ENCODE measurements around the gene TAF3.
A peak's percentile ranks its signal among the peaks of the same experiment; 100 is the strongest.

The TAF3 gene

DNA sequence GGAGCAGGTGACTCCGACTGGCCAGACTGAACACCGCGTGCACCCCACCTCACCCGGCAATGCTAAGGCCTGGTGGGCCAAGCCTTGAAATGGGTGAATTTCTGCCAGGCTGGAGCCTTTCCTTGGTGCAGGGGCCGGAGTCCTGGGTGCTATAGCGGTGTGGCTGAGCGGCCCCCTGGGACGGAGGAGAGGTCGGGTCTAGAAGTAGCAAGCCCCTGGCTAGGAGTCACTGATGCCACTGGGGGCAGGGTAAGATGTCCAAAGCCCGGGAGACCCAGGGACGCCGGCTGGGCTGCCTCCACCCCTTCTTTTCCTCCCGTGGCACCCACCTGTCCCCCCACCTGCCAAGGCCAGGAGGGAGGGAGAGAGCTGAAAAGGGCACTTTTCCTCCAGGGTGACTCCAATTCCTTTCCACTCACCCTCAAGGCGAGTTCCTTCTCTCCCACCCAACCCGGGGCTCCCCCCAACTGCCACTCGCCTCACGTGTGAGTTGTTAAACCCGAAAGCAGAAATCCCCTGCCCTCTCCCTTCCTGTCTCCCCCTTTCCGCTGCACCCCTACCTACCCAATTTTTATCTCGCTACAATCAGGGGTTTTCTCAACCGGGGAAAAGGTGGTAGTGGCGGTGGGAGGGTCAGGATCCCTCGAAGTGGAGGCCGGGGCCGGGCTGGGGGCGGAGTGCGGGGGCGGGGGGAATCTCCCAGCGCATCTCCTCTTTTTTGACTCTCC, 230.1 kb downstream of the TAF3 start:
- ATAC-seq, result no peak

DNA sequence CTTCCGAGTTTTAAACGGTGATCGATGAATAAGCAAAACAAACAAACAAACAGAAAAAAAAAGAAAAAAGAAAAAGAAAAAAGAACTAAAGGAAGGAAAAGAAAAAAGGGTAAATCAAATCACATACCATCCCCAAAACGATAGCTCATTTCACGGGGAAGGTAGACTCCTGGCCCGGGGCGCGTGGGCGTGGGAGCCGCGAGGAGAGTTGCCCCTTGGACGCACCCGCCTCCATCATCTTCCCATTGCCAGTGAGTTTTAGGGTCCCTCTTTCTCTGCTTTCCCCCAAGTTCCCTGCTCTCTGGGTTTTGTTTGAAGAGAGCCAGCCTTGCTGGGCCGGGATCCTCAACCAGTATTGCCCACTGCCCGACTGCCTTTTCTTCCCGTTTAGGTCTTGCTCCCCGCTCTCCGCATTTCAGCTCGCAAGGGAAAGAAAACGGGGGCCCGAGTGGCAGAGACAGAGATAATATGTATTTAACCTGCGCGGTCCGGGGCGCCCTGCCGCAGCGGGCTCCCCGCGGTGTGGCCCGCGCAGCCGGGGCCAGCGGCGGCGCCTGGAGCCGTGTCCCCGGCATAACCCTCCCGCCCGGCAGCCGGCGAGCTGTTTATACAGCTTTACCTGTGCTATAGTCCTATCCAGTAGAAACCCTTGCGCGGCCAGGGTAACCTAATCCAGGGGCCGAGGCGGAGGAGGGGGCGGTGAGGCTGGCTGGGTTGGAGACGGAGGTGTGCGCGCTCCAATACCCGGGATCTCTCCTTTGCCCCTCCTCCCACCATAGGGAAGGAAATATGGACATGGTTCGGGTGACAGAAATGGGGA, 230.9 kb downstream of the TAF3 start:
- no peak for ATAC-seq

- ATAC-seq, result no peak
Observed at GRCh38 chr10:8049865-8050555, 231.7 kb downstream of the TAF3 start.

DNA sequence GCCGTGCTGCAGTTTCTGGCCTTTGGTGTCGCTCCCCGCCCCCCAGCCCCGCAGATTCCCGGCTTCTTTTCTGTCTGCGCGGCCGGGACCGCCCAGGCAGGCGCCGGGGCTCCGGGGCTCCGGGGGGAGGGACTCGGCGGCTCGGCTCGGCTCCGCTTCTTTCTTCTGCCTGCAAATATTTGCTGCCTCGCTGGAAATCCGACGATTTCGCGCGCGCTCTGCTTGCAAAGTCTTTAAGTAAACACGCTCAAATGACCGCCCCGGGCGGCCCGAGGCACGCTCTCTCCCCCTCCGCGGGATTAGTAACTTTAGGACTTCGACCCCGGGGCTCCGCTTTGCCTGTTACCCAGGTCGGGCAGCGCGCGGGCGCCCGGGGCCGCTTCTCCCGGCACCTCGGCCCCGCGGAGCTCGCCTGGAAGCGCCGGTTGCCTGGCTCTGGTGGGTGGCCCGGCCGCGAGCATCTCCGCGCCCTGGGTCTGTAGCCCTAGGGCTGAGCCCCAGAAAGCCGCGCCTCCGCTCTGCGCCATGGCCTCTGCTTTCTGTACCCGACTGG, 232.3 kb downstream of the TAF3 start:
- no peak for ATAC-seq

- ATAC-seq, result no peak
Observed at GRCh38 chr10:8051109-8051821, 233.0 kb downstream of the TAF3 start.

DNA sequence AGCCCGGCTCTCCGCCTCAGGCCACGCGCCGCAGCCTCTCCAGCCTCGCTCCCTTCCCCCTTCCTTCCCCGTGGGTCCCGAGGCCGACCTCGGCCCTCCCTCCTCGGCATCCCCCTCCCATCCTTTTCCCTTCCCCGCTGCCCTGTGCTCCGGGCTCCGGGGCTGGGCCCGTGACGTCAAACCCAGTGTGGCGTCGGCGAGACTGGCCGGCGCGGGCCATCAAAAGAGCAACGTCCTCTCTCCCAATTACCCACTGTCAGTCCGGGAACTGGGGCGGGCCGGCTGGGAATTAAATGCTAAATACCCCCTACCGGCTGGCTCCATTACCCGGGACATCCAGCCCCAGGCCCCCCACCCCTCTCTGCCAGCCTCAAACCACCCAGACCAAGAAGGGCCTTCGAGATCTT, 233.5 kb downstream of the TAF3 start:
- no peak for ATAC-seq

DNA sequence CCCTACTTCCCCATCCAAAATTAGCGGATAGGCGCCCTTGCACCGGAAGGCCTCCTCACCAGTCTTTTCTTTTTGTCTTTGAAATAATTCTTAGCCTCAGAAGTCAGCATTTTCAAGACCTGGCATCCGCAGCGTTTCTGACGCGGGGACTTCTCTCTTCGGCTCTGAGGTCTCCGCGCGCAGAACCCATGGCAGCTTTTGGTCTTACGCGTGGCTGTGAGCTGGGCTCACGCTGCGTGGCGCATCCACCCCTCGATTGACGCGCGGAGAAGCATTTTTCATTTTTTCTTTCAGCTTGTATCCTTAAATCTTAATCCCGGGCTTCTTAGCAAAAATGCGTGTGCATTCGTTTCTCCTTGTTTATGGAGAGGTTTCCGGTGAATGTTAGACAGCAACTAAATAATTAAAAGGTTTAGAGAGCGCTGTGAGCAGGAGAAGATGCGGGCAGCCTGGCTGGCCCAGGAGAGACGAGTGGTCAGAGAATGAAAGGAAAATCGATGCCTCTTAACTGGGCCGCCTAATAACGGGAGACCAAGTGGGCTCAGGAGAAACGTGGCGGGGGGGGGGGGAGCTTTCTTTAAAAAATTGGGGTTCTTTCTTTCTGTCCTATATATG, 234.1 kb downstream of the TAF3 start:
- ATAC-seq, result no peak

GRCh38 chr10:8052956-8053445, 234.7 kb downstream of the TAF3 start:
- ATAC-seq, result no peak

DNA sequence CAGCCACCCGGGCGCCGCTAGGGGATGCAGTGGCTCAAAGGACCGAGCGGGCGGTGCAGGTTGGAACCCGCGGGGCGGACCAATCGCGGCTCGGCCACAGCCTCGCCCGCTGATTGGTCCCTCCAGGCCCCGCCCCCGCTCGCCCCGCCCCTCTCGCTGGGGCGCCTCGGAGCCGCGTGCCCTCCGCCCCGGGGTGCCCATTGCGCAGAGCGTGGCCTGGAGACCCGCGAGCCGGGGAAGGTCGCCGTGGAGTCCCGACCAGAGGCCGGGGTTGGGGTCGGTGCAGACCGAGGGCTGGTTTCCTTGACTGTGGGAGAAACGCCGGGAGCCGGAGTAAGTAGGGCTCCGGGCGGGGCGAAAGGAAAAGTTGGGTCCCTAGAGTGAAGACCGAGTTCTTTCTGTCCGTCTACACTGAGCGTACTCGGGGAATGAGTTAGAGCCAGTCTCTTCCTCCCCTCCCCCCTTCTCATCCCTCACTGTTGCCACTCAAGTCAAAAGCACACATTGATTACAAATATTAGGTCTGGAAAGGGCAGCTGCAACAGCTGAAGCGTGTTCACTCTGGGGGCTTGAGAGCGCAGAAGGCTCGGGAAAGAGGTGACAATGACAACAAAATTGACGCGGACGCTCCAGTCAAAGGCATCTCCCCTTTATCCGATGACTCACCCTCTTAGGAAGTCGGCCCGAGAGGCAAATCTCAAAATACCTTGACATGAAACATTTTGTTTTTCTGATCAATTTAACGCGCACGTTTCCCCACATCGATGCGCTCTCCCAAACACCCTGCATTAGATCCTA, 235.3 kb downstream of the TAF3 start:
- ATAC-seq, result peak; percentile 65

DNA sequence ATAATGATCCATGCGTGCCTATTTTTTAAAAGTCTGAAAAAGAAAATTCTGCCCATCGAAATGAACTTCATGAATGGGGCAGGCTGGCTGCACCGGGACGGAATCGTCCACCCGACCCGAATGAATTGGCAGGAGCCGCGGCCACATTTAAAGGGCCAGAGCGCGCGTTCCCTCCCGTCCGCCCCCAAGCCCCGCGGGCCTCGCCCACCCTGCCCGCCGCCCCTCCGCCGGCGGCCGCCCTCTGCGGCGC, 235.9 kb downstream of the TAF3 start:
- peak; percentile 0 to 1 for ATAC-seq

DNA sequence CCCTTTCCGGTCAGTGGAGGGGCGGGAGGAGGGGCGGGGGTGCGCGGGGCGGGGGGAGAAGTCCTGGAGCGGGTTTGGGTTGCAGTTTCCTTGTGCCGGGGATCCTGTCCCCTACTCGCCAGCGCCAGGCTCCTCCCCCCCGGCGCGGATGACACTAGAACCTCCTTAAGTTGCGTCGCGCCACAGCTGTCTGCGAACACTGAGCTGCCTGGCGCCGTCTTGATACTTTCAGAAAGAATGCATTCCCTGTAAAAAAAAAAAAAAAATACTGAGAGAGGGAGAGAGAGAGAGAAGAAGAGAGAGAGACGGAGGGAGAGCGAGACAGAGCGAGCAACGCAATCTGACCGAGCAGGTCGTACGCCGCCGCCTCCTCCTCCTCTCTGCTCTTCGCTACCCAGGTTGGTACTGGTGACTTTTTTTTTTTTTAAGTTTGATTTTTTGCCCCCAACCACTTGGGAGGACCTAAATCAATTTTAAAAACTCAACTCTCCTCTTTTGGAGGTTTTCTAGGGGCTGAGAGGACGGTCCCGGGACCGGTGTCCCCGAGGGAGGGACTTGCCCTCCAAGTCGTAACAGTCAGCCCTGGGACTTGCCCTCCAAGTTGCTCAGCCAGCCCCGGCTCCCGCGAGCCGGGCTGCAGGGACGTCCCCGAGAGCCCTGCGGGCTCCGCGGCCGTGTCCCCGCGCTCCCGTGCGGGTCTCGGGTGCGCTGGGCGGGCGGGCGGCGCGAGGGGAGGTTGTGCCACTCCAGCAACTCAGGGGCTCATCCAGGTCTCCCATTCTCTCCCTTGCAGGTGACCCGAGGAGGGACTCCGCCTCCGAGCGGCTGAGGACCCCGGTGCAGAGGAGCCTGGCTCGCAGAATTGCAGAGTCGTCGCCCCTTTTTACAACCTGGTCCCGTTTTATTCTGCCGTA, 236.4 kb downstream of the TAF3 start, which contains the start of gene GATA3:
Gene GATA3, plus strand, starts transcription at position 195 of the 914 bp plus-strand sequence. CDS start 968 bp downstream, outside the sequence.
- ATAC-seq, result peak; percentile 50 to 52

DNA sequence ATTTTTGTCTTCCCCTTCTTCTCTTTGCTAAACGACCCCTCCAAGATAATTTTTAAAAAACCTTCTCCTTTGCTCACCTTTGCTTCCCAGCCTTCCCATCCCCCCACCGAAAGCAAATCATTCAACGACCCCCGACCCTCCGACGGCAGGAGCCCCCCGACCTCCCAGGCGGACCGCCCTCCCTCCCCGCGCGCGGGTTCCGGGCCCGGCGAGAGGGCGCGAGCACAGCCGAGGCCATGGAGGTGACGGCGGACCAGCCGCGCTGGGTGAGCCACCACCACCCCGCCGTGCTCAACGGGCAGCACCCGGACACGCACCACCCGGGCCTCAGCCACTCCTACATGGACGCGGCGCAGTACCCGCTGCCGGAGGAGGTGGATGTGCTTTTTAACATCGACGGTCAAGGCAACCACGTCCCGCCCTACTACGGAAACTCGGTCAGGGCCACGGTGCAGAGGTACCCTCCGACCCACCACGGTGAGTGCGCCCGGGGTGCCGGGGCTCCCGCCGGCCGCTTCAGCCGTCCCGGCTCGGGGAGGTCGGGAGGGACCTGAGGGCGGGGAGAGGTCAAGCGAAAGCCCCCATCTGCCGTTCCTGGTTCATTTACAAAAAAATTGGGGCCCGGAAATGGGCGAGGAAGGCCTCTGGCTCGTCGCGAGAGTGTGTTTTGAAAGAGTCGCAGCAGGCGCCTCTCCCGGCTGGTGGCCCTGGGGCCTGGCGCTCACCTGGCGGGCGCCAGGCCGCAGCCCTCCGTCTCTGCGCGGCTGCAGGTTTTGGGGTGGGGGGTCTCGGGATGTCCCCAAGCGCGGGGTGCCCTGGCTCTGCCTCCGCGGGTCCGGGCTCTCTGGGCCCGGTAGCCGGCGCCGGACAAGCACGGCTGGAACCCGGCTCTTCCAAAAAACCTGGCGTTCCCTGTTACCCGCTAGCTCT, 237.4 kb downstream of the TAF3 start:
- no peak for ATAC-seq

DNA sequence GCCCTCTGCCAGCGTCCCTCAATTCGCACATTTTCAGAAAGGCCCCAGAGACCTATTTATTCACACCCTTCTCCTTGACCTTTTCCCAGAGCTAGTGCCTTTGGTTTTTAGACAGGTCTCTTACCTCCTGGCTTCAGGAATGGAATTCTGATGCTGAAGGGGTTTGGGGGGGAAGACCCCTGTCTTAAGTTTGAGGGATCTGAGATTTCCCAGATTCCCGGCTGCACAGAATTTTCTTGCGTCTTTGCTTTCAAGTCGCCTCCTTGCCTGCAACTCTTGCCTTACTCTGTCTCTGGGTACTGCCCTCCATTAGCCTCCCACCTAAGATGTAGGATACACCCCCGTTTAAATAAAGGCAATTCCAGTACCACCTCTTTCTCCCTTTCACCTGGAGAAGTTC, 238.1 kb downstream of the TAF3 start:
- ATAC-seq, result no peak

- peak; percentile 20 to 23 for ATAC-seq
Observed at GRCh38 chr10:8056871-8057331, 238.6 kb downstream of the TAF3 start.

DNA sequence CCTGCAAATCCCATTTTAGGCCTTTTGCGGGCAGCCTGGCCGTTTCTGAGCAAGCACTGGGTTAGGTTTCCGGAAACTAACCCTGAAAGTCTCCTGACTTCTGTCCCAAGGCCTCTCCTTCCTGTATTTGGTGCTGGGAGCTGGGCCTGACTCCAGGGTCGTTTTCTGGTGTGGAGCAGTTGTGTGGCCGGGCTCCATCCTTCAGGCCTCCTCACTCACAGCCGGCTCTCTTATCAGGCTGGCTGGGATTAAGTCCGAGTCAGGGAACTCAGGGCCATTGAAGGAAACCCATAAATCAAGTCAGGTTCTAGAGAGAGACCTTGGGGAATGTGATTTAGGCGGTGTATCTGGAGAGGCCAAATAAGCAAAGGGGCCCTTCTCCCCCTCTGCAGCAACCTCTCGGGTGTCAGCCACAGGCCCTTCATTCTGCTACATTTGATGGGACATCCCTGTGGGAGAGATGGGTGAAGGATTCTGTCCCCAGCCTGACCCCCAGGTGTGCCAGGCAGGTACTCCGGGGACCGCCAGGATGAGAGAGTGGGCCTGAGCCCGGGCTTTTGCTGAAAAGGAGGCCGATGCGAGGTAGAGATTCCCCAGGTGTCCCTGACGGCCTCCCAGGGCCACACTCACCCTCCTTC, 239.4 kb downstream of the TAF3 start:
- ATAC-seq, result no peak

DNA sequence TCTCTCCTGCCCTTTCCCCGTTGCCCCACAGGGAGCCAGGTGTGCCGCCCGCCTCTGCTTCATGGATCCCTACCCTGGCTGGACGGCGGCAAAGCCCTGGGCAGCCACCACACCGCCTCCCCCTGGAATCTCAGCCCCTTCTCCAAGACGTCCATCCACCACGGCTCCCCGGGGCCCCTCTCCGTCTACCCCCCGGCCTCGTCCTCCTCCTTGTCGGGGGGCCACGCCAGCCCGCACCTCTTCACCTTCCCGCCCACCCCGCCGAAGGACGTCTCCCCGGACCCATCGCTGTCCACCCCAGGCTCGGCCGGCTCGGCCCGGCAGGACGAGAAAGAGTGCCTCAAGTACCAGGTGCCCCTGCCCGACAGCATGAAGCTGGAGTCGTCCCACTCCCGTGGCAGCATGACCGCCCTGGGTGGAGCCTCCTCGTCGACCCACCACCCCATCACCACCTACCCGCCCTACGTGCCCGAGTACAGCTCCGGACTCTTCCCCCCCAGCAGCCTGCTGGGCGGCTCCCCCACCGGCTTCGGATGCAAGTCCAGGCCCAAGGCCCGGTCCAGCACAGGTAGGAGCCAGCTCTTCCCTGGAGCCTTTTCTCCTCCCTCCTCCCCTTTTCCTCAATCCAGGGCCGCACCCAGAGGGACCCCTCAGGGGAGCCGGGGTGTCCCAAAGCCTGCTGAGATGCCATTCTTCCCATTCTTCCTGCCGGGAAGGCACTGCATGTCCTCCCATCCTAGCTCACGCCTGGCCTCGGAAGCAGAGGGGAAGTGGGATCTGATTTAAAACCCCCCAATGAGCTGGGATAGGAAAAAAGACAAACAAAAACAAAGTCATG, 240.2 kb downstream of the TAF3 start:
- ATAC-seq, result no peak

GRCh38 chr10:8059191-8059936, 241.1 kb downstream of the TAF3 start:
- no peak for ATAC-seq
